IMR-90 (cell line): ENCODE data around the gene ETV6. TPM values are rescaled to one million over a fixed set of nuclear protein-coding genes. Genes with fewer than 3 reads are reported as not detected.

ENCODE experiments used
- ATAC-seq: fragments of 200-7000 bp; cut with Tn5 transposase; 2 replicates; pipeline ENCODE4 v1.9.1; 2020; ENCODE audit warnings: low read depth, mild to moderate bottlenecking, moderate library complexity
- BruUV-seq: library from RNA; stranded (reverse); fragments of 400-500 nt; replicated peaks from 2 replicates; lab custom pipeline; 2021; lab: Mats Ljungman, UMichigan
- CTCF ChIA-PET: fragments of 300-600 bp; formaldehyde crosslinking; extraction: SDS; loops from one replicate; lab custom pipeline; 2021; ENCODE audit warnings: antibody characterized with exemption; lab: Yijun Ruan, JAX
- POLR2A ChIA-PET: fragments of 300-600 bp; sonication (Branson Sonifier 250); formaldehyde crosslinking; loops from one replicate; lab custom pipeline; 2022; ENCODE audit warnings: antibody characterized with exemption; ENCODE audit not compliant: unreplicated experiment; lab: Charles Lee
- DNase-seq: peaks from one replicate; pipeline ENCODE4 v3.0.0; 2013
- H2AFZ ChIP-seq: replicated peaks from 2 replicates; pipeline ENCODE3; 2013; ENCODE audit warnings: low read length, mild to moderate bottlenecking; ENCODE audit not compliant: poor library complexity
- H2AK5ac ChIP-seq: 2 replicates; pipeline ENCODE4 v1.6.1; 2013; ENCODE audit warnings: low read depth, low read length, inconsistent platforms
- H2AK9ac ChIP-seq: replicated peaks from 2 replicates; pipeline ENCODE3; 2013; ENCODE audit warnings: mild to moderate bottlenecking, low read depth, low read length, moderate library complexity; ENCODE audit not compliant: poor library complexity
- H2BK120ac ChIP-seq: 2 replicates; pipeline ENCODE4 v1.6.1; 2013; ENCODE audit warnings: low read depth, low read length, inconsistent platforms
- H2BK15ac ChIP-seq: 3 replicates; pipeline ENCODE4 v1.6.1; 2013; ENCODE audit warnings: low read depth, low read length, inconsistent platforms
- H2BK20ac ChIP-seq: 2 replicates; pipeline ENCODE4 v1.6.1; 2013; ENCODE audit warnings: low read depth, mild to moderate bottlenecking, inconsistent platforms, low read length, moderate library complexity
- H2BK5ac ChIP-seq: 2 replicates; pipeline ENCODE4 v1.6.1; 2013; ENCODE audit warnings: mild to moderate bottlenecking, low read depth, low read length, inconsistent platforms; ENCODE audit not compliant: poor library complexity, severe bottlenecking
- H3K14ac ChIP-seq: replicated peaks from 2 replicates; pipeline ENCODE4 v1.6.1; 2013; ENCODE audit warnings: low read depth, low read length, inconsistent platforms
- H3K18ac ChIP-seq: 2 replicates; pipeline ENCODE4 v1.6.1; 2013; ENCODE audit warnings: low read depth, low read length, control low read depth
- H3K23ac ChIP-seq: 2 replicates; pipeline ENCODE4 v1.6.1; 2013; ENCODE audit warnings: low read depth, low read length, inconsistent platforms
- H3K27ac ChIP-seq: 2 replicates; pipeline ENCODE4 v1.5.1; 2013; ENCODE audit warnings: mild to moderate bottlenecking, control low read depth, low read length; ENCODE audit not compliant: insufficient read depth
- H3K27me3 ChIP-seq: 2 replicates; pipeline ENCODE4 v1.6.1; 2013; ENCODE audit warnings: low read length; ENCODE audit not compliant: control insufficient read depth, insufficient read depth
- H3K36me3 ChIP-seq: 2 replicates; pipeline ENCODE4 v1.6.1; 2013; ENCODE audit warnings: low read length, mixed read lengths; ENCODE audit not compliant: control insufficient read depth, insufficient read depth
- H3K4ac ChIP-seq: 2 replicates; pipeline ENCODE4 v1.6.1; 2013; ENCODE audit warnings: low read depth, low read length, inconsistent platforms
- H3K4me1 ChIP-seq: 2 replicates; pipeline ENCODE4 v1.6.1; 2013; ENCODE audit warnings: low read length, mixed read lengths; ENCODE audit not compliant: control insufficient read depth, insufficient read depth
- H3K4me2 ChIP-seq: 2 replicates; pipeline ENCODE4 v1.6.1; 2013; ENCODE audit warnings: low read depth, mild to moderate bottlenecking, control low read depth, low read length, moderate library complexity
- H3K4me3 ChIP-seq: 2 replicates; pipeline ENCODE4 v1.5.1; 2013; ENCODE audit warnings: low read depth, mild to moderate bottlenecking, control low read depth, low read length, moderate library complexity; ENCODE audit not compliant: insufficient read depth
- H3K56ac ChIP-seq: 2 replicates; pipeline ENCODE4 v1.6.1; 2013; ENCODE audit warnings: low read length, inconsistent platforms; ENCODE audit not compliant: insufficient read depth; ENCODE audit errors: extremely low read depth
- H3K79me1 ChIP-seq, 2 experiments: 2 replicates each; pipeline ENCODE4 v1.6.1; 2013; ENCODE audit warnings: low read length in 2 of 2, inconsistent platforms in 1 of 2, low read depth in 1 of 2
- H3K9ac ChIP-seq: 2 replicates; pipeline ENCODE4 v1.6.1; 2013; ENCODE audit warnings: low read depth, low read length, control low read depth
- H3K9me1 ChIP-seq: 2 replicates; pipeline ENCODE4 v1.6.1; 2013; ENCODE audit warnings: low read length, inconsistent platforms; ENCODE audit not compliant: insufficient read depth
- H3K9me3 ChIP-seq: 2 replicates; pipeline ENCODE4 v1.6.1; 2013; ENCODE audit warnings: low read length; ENCODE audit not compliant: control insufficient read depth, insufficient read depth
- H4K20me1 ChIP-seq: 2 replicates; pipeline ENCODE4 v1.6.1; 2013; ENCODE audit warnings: low read length, inconsistent platforms; ENCODE audit not compliant: insufficient read depth
- H4K5ac ChIP-seq: 2 replicates; pipeline ENCODE4 v1.6.1; 2013; ENCODE audit warnings: mild to moderate bottlenecking, low read depth, low read length, control low read depth
- H4K8ac ChIP-seq, 2 experiments: 2 replicates each; pipeline ENCODE4 v1.6.1; 2013; ENCODE audit warnings: low read depth in 2 of 2, low read length in 2 of 2, control low read depth in 1 of 2, inconsistent platforms in 1 of 2
- H4K91ac ChIP-seq: 2 replicates; pipeline ENCODE4 v1.6.1; 2013; ENCODE audit warnings: low read depth, low read length, inconsistent platforms; ENCODE audit not compliant: insufficient read depth
- BHLHE40 ChIP-seq: fragments of 150-350 bp; IDR thresholded peaks from 2 replicates; pipeline ENCODE4 v1.6.1; 2016; ENCODE audit warnings: mild to moderate bottlenecking, low read depth, low read length
- CEBPB ChIP-seq: IDR thresholded peaks from 2 replicates; pipeline ENCODE4 v1.6.1; 2012; ENCODE audit warnings: low read depth, low read length, improper control_type of control experiment
- FOS ChIP-seq: fragments of 150-350 bp; IDR thresholded peaks from 2 replicates; pipeline ENCODE4 v1.6.1; 2016; ENCODE audit warnings: low read depth, low read length
- MAZ ChIP-seq: IDR thresholded peaks from 2 replicates; pipeline ENCODE4 v1.6.1; 2012; ENCODE audit warnings: low read depth, mild to moderate bottlenecking, low read length, improper control_type of control experiment, moderate library complexity, borderline replicate concordance
- POLR2A ChIP-seq: IDR thresholded peaks from 2 replicates; pipeline ENCODE4 v1.6.1; 2012; ENCODE audit warnings: mild to moderate bottlenecking, low read depth, low read length
- RAD21 ChIP-seq: IDR thresholded peaks from 2 replicates; pipeline ENCODE4 v1.6.1; 2012; ENCODE audit warnings: low read length, improper control_type of control experiment
- WGBS, 2 experiments: methylation state at CpG; one replicate each; pipeline versions ENCODE4 v1.1.5 to v1.1.7; 2013; ENCODE audit warnings: missing lambda C conversion rate in 2 of 2; ENCODE audit not compliant: insufficient read length in 1 of 2; ENCODE audit errors: extremely low coverage in 2 of 2; 5-methylcytosine and 5-hydroxymethylcytosine counted together
- dilution Hi-C: fragments of 300-500 bp; cut with HindIII; formaldehyde crosslinking; loops from one replicate; pipeline ENCODE4 v1.14.3; 2018; ENCODE audit warnings: low sequenced_read_pairs; ENCODE audit not compliant: unreplicated experiment
- in situ Hi-C: fragments of 300-500 bp; cut with MboI; formaldehyde crosslinking; loops from 3 replicates; pipeline ENCODE4 v1.14.3; 2019; ENCODE audit warnings: low sequenced_read_pairs, inconsistent platforms, mixed read lengths
- intact Hi-C: fragments of 100-400 bp; cut with micrococcal nuclease; formaldehyde crosslinking; loops from 2 replicates; pipeline ENCODE4 v1.10.0; 2022
- polyA plus RNA-seq, 3 experiments: library from polyadenylated mRNA; depleted of rRNA; stranded (reverse); fragments of >200 nt; gene quantifications; 2 replicates each; pipeline ENCODE4 v1.2.3, GENCODE V29; 2012; ENCODE audit warnings: low replicate concordance in 1 of 3
- total RNA-seq: library from RNA; depleted of rRNA; stranded (reverse); fragments of >200 nt; gene quantifications from 2 replicates; pipeline ENCODE4 v1.2.3, GENCODE V29; 2012
- TF ChIP-seq, protein P1 (sequence below): conservative IDR thresholded peaks from 2 replicates; pipeline ENCODE4 v1.5.1; 2012; ENCODE audit warnings: mild to moderate bottlenecking, low read depth, low read length, improper control_type of control experiment
- TF ChIP-seq, protein P2 (sequence below): fragments of 150-350 bp; IDR thresholded peaks from 2 replicates; pipeline ENCODE4 v1.6.1; 2016; ENCODE audit warnings: low read depth, mild to moderate bottlenecking, low read length, moderate library complexity, borderline replicate concordance
- TF ChIP-seq, protein P3 (sequence below): fragments of 150-350 bp; IDR thresholded peaks from 2 replicates; pipeline ENCODE4 v1.6.1; 2017; ENCODE audit warnings: mild to moderate bottlenecking, antibody characterized with exemption, low read length, low read depth

The ETV6 gene
- total and polyA plus RNA-seq, 2 of the 4 experiments (the other 2 are of a cell fraction): 8.4 to 9.9 TPM

DNA sequence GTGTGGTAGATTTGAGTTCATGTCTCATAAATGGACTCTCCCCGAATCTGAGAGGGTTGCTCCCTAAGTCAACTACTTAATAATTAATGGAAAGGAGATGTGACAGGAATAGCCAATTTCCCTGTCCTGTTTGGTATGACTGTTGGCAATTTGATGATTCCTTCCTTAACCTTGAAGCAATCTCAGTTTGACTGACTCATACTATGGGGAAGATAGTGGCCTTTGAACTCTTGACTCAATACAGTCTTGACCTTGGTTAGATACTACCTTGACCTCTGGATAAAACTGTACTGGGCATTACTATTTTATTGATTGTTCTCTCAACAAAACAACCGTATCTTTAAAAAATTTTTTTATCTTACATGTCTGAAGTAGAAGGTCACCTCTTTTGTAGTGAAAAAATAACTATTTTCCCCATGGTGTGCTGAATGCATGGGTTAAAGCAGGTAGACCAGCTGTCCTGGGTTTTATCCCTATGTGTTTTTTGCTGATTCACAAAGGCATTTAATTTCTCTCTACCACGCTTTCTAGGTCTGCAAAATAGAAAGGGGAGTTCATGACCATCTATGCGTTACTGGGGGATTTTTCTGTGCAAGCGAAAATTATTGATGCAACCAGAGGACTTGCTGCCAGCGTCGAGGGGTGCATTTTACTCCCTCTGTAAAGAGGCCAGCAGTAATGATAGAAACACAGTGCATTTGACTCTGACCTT is 80.1 kb downstream of the ETV6 start:
- TF ChIP-seq, protein P1, sequence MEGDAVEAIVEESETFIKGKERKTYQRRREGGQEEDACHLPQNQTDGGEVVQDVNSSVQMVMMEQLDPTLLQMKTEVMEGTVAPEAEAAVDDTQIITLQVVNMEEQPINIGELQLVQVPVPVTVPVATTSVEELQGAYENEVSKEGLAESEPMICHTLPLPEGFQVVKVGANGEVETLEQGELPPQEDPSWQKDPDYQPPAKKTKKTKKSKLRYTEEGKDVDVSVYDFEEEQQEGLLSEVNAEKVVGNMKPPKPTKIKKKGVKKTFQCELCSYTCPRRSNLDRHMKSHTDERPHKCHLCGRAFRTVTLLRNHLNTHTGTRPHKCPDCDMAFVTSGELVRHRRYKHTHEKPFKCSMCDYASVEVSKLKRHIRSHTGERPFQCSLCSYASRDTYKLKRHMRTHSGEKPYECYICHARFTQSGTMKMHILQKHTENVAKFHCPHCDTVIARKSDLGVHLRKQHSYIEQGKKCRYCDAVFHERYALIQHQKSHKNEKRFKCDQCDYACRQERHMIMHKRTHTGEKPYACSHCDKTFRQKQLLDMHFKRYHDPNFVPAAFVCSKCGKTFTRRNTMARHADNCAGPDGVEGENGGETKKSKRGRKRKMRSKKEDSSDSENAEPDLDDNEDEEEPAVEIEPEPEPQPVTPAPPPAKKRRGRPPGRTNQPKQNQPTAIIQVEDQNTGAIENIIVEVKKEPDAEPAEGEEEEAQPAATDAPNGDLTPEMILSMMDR: no peak
- no peak for TF ChIP-seq MAZ
- TF ChIP-seq FOS: no peak
- TF ChIP-seq POLR2A: no peak
- TF ChIP-seq, protein P2, sequence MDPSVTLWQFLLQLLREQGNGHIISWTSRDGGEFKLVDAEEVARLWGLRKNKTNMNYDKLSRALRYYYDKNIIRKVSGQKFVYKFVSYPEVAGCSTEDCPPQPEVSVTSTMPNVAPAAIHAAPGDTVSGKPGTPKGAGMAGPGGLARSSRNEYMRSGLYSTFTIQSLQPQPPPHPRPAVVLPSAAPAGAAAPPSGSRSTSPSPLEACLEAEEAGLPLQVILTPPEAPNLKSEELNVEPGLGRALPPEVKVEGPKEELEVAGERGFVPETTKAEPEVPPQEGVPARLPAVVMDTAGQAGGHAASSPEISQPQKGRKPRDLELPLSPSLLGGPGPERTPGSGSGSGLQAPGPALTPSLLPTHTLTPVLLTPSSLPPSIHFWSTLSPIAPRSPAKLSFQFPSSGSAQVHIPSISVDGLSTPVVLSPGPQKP: no peak
- TF ChIP-seq RAD21: no peak
- TF ChIP-seq, protein P3, sequence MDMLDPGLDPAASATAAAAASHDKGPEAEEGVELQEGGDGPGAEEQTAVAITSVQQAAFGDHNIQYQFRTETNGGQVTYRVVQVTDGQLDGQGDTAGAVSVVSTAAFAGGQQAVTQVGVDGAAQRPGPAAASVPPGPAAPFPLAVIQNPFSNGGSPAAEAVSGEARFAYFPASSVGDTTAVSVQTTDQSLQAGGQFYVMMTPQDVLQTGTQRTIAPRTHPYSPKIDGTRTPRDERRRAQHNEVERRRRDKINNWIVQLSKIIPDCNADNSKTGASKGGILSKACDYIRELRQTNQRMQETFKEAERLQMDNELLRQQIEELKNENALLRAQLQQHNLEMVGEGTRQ: no peak
- no peak for TF ChIP-seq BHLHE40
- no peak for TF ChIP-seq CEBPB
- Histone ChIP-seq H3K36me3 (no peaks in the 10 kb centered on the region), H3K27me3 (no peaks in the 10 kb centered on the region), H2AFZ (no peak overlapping the region), H3K18ac (no peak overlapping the region), H3K9ac (no peak overlapping the region), H2BK20ac (peak overlapping the region; percentile 8; the same call in 1 of the 2 replicates), H3K9me1 (peaks cover 21% of the 10 kb centered on the region), H3K4me1 (peaks cover 16% of the 10 kb centered on the region), H4K8ac (no peak overlapping the region; a peak in 1 of 4 replicates), H3K27ac (no peak overlapping the region), H3K4me2 (no peak overlapping the region), H4K20me1 (no peaks in the 10 kb centered on the region), H2AK5ac (peak overlapping the region; percentile 54), H3K79me1 (peaks cover 58 to 90% of the 10 kb centered on the region in 2 experiments), H2BK120ac (no peak overlapping the region), H4K91ac (no peak overlapping the region), H4K5ac (no peak overlapping the region), H2AK9ac (no peak overlapping the region), H2BK5ac (peak overlapping the region; percentile 28), H3K4me3 (no peak overlapping the region), H3K56ac (no peak overlapping the region), H3K23ac (0 out of 2 replicates have a peak overlapping the region, but pooled peaks have one; percentile 12), H3K9me3 (no peaks in the 10 kb centered on the region), H3K14ac (no peak overlapping the region), H3K4ac (peak overlapping the region; percentile 87), H2BK15ac (peak overlapping the region; percentile 21; the same call in 2 of the 3 replicates)
- 100% methylated on average over 1 of the region's 7 CpGs; no CpG with 5 or more reads in 1 of the 2 experiments for WGBS, 2 experiments
- ATAC-seq (no peak), DNase-seq (no peak)
- ChIA-PET POLR2A (no interaction called here), CTCF (no interaction called here)
- no TSS peak for BruUV-seq
- intact Hi-C loops: no loop called here
- dilution Hi-C loops: no loop called here
- in situ Hi-C loops: no loop called here
